ENCODE results near the gene GAPVD1. TPM values are rescaled to one million over a fixed set of nuclear protein-coding genes. Genes with fewer than 3 reads are reported as not detected.

The GAPVD1 gene
- total RNA-seq, 1 experiment from 2014 or later = 53.1 TPM

DNA sequence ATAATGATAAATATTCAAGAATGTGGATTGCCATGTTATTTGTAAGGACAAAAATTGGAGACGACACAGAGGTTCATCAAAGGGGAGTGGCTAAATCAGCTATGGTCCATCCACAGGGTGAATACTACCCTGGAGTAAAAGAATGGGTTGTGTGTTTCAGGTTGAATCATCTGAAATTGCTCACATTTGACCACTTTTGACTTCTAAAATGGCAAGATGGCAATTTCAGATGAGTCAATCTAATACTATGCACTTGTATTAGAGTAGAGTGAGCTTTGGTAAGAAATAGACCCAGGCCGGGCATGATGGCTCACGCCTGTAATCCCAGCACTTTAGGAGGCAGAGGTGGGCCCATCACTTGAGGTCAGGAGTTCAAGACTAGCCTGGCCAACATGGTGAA is 131.8 kb downstream of the GAPVD1 start:
- H3K27me3 ChIP-seq (ENCODE audit: insufficient read depth, low read length) = no peaks in the 10 kb centered on the region
- ATAC-seq (no peak; the same call in 1 of the 2 replicates), DNase-seq (ENCODE audit: low read depth, low spot score) (no peak)
- no peaks in the 10 kb centered on the region for H4K20me1 ChIP-seq (ENCODE audit: insufficient read depth)
- RAD21 ChIA-PET (ENCODE audit: low non-redundant PET in 1 of 2, low total read pairs in 2 of 2, uncharacterized antibody in 2 of 2, unreplicated experiment in 2 of 2) = no interaction called here
- TF ChIP-seq CEBPB (IDR thresholded peaks at IDR 0.05; ENCODE audit: low read depth) (no peak), FOSL1 (IDR thresholded peaks at IDR 0.05; ENCODE audit: low read depth) (no peak), RAD21 (IDR thresholded peaks at IDR 0.05; ENCODE audit: low read depth) (no peak), POLR2A (IDR thresholded peaks at IDR 0.05; ENCODE audit: borderline replicate concordance, extremely low read depth, insufficient read depth, insufficient read length) (no peak), ZNF274 (IDR thresholded peaks at IDR 0.05; ENCODE audit: low read depth, low read length) (no peak), JUND (IDR thresholded peaks at IDR 0.05) (no peak), EGR1 (IDR thresholded peaks at IDR 0.05; ENCODE audit: low read depth) (no peak)
- TF ChIP-seq, protein P1, sequence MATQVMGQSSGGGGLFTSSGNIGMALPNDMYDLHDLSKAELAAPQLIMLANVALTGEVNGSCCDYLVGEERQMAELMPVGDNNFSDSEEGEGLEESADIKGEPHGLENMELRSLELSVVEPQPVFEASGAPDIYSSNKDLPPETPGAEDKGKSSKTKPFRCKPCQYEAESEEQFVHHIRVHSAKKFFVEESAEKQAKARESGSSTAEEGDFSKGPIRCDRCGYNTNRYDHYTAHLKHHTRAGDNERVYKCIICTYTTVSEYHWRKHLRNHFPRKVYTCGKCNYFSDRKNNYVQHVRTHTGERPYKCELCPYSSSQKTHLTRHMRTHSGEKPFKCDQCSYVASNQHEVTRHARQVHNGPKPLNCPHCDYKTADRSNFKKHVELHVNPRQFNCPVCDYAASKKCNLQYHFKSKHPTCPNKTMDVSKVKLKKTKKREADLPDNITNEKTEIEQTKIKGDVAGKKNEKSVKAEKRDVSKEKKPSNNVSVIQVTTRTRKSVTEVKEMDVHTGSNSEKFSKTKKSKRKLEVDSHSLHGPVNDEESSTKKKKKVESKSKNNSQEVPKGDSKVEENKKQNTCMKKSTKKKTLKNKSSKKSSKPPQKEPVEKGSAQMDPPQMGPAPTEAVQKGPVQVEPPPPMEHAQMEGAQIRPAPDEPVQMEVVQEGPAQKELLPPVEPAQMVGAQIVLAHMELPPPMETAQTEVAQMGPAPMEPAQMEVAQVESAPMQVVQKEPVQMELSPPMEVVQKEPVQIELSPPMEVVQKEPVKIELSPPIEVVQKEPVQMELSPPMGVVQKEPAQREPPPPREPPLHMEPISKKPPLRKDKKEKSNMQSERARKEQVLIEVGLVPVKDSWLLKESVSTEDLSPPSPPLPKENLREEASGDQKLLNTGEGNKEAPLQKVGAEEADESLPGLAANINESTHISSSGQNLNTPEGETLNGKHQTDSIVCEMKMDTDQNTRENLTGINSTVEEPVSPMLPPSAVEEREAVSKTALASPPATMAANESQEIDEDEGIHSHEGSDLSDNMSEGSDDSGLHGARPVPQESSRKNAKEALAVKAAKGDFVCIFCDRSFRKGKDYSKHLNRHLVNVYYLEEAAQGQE (IDR thresholded peaks at IDR 0.05; ENCODE audit: low read depth) = no peak
- TF ChIP-seq, protein P2, sequence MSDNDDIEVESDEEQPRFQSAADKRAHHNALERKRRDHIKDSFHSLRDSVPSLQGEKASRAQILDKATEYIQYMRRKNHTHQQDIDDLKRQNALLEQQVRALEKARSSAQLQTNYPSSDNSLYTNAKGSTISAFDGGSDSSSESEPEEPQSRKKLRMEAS (IDR thresholded peaks at IDR 0.05) = no peak
- TF ChIP-seq, protein P3, sequence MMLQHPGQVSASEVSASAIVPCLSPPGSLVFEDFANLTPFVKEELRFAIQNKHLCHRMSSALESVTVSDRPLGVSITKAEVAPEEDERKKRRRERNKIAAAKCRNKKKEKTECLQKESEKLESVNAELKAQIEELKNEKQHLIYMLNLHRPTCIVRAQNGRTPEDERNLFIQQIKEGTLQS (IDR thresholded peaks at IDR 0.05) = no peak
- TF ChIP-seq, protein P4, sequence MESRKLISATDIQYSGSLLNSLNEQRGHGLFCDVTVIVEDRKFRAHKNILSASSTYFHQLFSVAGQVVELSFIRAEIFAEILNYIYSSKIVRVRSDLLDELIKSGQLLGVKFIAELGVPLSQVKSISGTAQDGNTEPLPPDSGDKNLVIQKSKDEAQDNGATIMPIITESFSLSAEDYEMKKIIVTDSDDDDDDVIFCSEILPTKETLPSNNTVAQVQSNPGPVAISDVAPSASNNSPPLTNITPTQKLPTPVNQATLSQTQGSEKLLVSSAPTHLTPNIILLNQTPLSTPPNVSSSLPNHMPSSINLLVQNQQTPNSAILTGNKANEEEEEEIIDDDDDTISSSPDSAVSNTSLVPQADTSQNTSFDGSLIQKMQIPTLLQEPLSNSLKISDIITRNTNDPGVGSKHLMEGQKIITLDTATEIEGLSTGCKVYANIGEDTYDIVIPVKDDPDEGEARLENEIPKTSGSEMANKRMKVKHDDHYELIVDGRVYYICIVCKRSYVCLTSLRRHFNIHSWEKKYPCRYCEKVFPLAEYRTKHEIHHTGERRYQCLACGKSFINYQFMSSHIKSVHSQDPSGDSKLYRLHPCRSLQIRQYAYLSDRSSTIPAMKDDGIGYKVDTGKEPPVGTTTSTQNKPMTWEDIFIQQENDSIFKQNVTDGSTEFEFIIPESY (IDR thresholded peaks at IDR 0.05; ENCODE audit: extremely low read depth, insufficient replicate concordance, low read length) = no peak
- H3K4me2 ChIP-seq (ENCODE audit: low read length) = no peak overlapping the region
- H3K9ac ChIP-seq (ENCODE audit: low read length) = no peak overlapping the region
- H3K36me3 ChIP-seq (ENCODE audit: control insufficient read depth in 1 of 2, insufficient read depth in 2 of 2, low read length in 2 of 2) = no peaks in the 10 kb centered on the region
- H3K9me3 ChIP-seq (ENCODE audit: control insufficient read depth in 1 of 2, insufficient read depth in 1 of 2, low read depth in 1 of 2, low read length in 2 of 2) = no peaks in the 10 kb centered on the region
- BruUV-seq (replicated peaks) = no TSS peak
- no peaks in the 10 kb centered on the region for H3K79me2 ChIP-seq (ENCODE audit: insufficient read depth, low read length)
- intact Hi-C loops (cut with micrococcal nuclease) = no loop called here
- no peaks in the 10 kb centered on the region for H3K9me2 ChIP-seq (ENCODE audit: insufficient read depth)
- no peak overlapping the region for H3K4me3 ChIP-seq (replicated peaks in 1 of 2; ENCODE audit: low read depth in 1 of 2, low read length in 2 of 2)
- POLR2A ChIA-PET = no interaction called here
- CTCF ChIA-PET = no interaction called here
- H2AFZ ChIP-seq (ENCODE audit: low read depth, low read length, poor library complexity, severe bottlenecking) = no peak overlapping the region
- no peak overlapping the region for H3K27ac ChIP-seq (ENCODE audit: low read depth, low read length)
- H3K4me1 ChIP-seq (ENCODE audit: control insufficient read depth in 1 of 2, insufficient read depth in 2 of 2, low read length in 2 of 2) = peaks cover 0 to 8% of the 10 kb centered on the region in 2 experiments; a peak in 1 of 4 replicates
